HG03520 (cell line): ENCODE results near the gene KRT38.

Experiments
- ATAC-seq: cut with Tn5 transposase; IDR thresholded peaks from one replicate; pipeline ENCODE4 v1.9.1; 2021; ENCODE audit warnings: mild to moderate bottlenecking, moderate library complexity; ENCODE audit not compliant: unreplicated experiment

Gene KRT38

DNA sequence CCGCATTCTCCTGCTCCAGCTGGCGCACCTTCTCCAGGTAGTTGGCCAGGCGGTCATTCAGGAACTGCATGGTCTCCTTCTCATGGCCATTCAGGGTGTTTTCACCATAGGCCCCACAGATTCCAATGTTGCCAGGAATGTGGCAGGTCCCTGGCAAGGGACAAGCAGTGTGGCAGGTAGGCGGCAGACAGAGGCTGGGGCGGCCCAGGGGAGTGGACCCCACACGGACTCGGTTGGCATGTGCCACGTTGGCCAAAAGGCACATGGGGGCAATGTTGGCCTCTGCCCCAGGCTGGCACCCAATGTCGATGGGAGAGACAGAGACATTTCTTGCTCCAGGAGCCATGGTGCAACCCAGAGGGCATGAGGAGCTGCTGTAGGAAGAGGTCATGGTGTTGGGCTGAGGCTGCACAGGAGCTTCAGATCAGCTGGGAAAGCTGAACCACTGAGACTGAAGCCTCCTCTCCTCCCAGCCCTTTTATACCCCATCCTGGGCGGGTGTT, at the start of gene KRT38:
Gene KRT38 (minus strand): TSS at position 453 of the 503 bp plus-strand sequence. CDS start 62 bp downstream, at position 391.
- ATAC-seq: no peak

- no peak for ATAC-seq
Measured at GRCh38 chr17:41489531-41489930, 48.7 kb upstream of the KRT38 start, which contains the start of gene KRT36. Gene KRT36, minus strand, starts transcription at chr17:41489910. Its CDS starts 46 bp downstream, at chr17:41489864.

GRCh38 chr17:41486809-41487530, 46.2 kb upstream of the KRT38 start:
- ATAC-seq: no peak

- no peak for ATAC-seq
Measured at GRCh38 chr17:41486316-41486715, 45.5 kb upstream of the KRT38 start.

GRCh38 chr17:41484920-41485904, 44.4 kb upstream of the KRT38 start:
- ATAC-seq: no peak

DNA sequence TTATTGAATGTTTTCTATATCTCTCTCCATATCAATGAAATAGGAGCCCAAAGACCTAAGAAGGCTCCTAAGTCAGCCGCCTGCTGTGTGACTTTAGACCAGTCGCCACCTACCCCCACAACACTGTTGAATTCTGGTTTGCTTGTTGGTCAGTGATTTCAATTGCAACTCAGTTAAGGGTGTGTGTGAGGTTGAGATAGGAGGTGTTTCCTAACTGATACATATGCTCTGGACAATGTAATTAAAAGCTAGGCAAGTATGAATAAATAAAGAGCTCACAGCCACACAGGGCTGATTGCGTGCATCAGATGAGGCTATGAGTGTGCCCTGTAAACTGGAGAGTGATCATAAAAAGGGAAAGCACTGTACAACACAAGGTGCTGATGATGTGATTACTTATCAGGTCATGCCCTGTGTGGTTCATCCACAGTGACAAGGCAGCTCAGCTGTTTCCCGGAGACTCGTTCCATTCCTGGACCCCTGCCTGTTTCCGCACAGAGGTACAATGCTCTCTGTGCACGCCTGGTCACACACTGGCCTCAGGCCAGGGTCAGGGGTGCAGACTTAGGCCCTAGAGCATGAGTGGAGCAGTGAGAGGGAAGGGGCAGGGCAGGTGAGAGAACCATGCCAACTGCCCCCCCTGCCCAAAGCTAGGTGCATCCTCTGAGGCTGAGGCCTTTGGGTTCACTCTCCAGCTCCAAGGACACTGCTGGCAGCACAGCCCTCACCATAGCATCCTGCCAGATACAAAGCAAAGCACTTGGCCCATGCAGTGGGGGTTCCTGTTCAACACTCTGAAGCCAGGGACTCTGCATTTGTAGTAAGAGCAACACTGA, 43.4 kb upstream of the KRT38 start:
- ATAC-seq: no peak

DNA sequence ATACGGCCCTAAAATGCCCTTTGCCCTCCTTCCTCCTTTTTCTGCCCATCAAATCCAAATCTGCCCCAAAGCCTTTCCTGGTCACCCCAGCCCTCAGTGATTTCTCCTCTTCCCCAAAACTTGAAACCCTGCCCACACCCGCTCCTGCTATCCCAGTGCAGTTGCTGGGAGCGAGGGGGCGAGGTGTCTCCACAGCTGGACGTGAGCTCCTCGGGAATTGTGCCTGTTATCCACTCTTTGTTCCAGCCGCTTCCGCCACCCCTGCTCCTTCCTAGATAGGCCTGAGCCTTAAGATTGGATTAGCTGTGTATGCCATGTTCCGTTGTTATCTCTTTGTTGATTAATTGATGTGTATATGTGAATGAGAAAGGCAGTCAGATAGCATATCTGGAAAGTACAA, 42.7 kb upstream of the KRT38 start:
- no peak for ATAC-seq

DNA sequence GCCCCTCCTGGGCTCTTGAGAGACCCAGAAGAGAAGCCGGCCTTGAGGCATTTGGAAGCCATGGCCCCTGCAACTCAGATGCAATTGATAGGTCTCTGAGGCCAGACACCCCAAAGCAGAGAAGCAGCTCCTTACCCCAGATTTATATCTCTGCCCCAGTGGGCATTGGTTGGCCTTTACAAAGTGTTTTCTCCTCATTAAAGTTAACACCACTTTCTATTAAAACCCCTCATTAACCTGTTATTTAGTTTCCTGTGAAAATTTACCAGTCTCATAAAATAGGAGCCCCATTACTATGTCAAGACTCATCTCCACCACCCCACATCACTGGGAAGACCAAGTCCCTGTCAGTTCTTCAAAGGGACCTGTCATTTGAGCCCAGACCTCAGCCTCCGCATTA, 40.3 kb upstream of the KRT38 start, which contains the start of gene KRT35:
Gene KRT35 (minus strand): TSS at position 116 of the 400 bp plus-strand sequence. CDS start 54 bp downstream, at position 62.
- ATAC-seq: no peak

- no peak for ATAC-seq
Measured at GRCh38 chr17:41480581-41480980, 39.8 kb upstream of the KRT38 start.

DNA sequence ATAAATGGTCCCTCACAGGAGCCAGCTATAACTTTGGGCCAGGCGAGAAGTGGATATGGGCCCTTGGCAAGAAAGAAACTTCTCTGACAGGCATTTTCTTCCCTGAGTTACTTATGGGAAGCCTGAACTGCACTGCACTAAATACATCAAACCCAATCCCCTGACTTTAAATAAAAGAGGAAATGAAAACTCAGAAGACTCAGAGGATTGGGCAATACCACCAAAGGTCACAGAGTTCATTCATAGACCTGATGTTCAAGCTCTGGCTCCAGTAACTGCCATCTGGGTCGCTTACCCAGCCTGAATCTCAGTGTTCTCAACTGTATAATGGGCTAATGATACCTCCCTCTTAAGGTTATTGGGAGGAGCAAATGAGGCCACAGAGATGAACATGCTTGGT, 39.4 kb upstream of the KRT38 start:
- ATAC-seq: no peak

- ATAC-seq: no peak
Measured at GRCh38 chr17:41478237-41478636, 37.5 kb upstream of the KRT38 start.

DNA sequence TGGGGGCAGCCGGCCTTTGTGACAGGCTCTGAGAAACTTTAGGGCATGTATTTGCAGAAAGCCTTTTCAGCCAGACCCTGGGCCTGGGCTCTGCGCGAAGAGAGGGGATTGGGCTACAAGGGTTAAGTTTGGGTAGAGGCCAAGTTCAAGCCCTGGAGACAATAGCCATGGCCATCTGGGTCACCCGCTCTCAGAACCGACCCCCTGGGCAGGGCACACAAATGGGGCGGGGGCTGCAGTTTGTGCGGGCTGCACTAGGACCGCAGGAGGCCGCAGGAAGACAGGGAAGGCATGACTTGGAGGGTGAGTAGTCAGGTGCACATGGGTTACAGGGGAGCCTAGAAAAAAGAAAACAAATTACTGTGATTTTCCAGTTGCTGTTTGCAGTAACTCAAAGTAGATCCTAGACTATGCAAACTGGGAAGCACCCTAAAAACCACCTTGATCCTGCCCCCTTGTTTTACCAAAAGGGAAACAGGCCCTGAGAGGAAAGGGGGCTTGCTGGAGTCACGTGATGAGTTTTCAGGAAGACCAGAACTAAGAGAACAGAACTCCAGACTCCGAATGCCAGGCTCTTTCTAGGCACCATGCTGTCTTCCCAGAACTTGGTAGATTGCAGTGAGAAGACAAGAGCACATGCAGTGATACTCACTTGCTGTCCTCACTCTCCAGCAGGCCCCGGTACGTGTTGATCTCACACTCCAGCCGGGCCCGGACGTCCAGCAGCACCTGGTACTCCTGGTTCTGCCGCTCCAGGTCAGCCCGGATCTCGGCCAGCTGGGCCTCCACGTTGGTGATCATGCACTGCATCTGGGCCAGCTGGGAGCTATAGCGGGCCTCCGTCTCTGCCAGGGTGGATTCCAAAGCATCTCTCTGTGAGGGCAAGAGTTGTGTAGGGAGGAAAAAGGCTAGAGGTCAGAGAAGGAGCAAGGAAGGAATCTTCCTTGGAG, 36.4 kb upstream of the KRT38 start:
- no peak for ATAC-seq

GRCh38 chr17:41475421-41475820, 34.6 kb upstream of the KRT38 start:
- ATAC-seq: no peak

DNA sequence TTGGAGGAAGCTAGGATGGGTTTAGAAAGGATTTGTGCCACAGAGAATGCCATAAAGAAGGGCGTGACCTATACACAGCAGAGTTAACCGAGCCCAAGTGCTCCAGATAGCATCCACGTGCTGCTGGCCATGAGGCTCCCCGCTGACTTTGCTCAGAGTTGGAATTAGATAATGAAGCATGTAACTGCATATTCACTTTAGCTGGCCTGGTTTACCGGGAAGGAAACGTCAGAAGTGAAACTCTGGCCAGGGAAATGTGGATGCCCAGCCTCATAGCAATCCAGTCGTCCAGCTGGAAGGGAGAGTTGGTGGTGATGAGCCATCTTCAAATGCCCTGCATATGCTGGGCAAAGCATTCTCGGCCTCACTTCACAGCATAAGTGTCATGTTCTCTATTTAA, 34.1 kb upstream of the KRT38 start:
- ATAC-seq: no peak

- no peak for ATAC-seq
Measured at GRCh38 chr17:41468346-41468745, 27.6 kb upstream of the KRT38 start.

DNA sequence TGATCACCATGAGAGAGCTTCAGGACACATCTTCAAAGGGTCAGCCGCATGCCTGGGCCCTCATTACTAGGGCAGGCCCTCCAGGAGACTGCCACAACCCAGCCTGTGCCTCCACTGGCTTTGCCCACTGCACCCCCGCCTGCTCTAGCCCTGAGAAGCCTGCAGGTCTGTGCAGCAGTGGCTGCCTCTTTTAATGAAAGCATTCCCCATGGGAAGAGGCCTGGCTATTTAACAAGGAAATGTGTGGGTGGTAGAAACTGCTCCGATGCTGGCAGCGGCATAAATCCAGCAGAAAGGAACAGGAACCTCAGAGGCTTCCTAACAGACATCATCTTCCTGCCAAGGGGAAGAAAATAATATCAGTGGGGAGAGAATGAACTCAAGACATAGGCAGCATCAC, 26.8 kb upstream of the KRT38 start:
- no peak for ATAC-seq

- ATAC-seq: no peak
Measured at GRCh38 chr17:41466988-41467387, 26.2 kb upstream of the KRT38 start, which contains the start of gene KRT32. Gene KRT32, minus strand, starts transcription at chr17:41467386. Its CDS starts 61 bp downstream, at chr17:41467325.

DNA sequence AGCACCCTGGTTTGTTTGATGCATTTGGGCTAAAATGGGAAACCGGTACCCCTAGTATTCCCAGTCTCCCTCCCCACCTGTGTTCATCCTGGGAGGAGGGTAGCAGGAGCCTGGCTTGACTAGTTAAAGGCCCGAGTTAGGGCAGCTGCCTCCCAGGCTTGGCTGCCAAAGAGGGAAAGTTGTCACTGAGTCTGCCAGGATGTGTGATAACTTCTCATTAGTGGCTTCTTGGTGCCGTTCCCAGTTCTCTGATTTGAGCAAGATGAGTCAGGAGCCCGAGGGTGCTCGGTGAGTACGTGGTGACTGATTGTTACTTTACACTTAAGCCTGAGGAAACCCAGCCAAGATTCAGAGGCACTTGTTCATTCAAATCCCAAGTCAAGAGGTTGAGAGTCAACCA, 23.9 kb upstream of the KRT38 start:
- no peak for ATAC-seq

GRCh38 chr17:41464173-41464572, 23.4 kb upstream of the KRT38 start:
- no peak for ATAC-seq
